Astrocyte of the cerebellum (primary cell): ENCODE measurements around the gene SLC39A11.

Experiments used
- DNase-seq: peaks from one replicate; pipeline ENCODE4 v3.0.0-alpha.2; 2011; ENCODE audit warnings: low read depth
- H3K4me3 ChIP-seq: 2 replicates; pipeline ENCODE4 v1.5.1; 2011; ENCODE audit warnings: mild to moderate bottlenecking, low read depth, low read length, moderate library complexity
- in situ Hi-C: cut with HindIII; loops from 2 replicates; pipeline ENCODE4 v1.10.0; 2017; ENCODE audit warnings: low sequenced_read_pairs
- TF ChIP-seq, protein P1 (sequence below): IDR thresholded peaks from 2 replicates; pipeline ENCODE4 v1.5.1; 2012; ENCODE audit warnings: low read length, low read depth, moderate library complexity, mild to moderate bottlenecking; ENCODE audit errors: missing control alignments

The SLC39A11 gene

DNA sequence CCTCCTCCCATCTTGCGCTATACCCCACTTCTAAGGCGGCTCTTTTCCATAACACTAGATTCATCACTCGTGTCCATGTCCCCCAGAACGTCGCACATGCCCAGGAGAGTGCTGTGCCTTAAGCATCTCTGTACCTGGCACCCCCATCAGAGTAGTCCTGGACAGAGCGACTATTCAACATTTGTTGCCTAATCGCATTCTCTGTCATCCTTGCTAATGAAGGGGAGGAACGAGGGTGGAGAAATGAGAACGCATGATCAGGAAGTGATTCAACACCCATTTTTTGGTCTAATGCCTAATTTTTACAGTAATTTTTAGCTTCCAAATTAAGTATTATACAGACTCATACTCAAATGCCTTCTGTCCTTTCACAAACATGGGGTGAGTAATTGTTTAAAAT, 53.2 kb downstream of the SLC39A11 start:
- in situ Hi-C loops = no loop called here
- H3K4me3 ChIP-seq = no peak overlapping the region
- TF ChIP-seq, protein P1, sequence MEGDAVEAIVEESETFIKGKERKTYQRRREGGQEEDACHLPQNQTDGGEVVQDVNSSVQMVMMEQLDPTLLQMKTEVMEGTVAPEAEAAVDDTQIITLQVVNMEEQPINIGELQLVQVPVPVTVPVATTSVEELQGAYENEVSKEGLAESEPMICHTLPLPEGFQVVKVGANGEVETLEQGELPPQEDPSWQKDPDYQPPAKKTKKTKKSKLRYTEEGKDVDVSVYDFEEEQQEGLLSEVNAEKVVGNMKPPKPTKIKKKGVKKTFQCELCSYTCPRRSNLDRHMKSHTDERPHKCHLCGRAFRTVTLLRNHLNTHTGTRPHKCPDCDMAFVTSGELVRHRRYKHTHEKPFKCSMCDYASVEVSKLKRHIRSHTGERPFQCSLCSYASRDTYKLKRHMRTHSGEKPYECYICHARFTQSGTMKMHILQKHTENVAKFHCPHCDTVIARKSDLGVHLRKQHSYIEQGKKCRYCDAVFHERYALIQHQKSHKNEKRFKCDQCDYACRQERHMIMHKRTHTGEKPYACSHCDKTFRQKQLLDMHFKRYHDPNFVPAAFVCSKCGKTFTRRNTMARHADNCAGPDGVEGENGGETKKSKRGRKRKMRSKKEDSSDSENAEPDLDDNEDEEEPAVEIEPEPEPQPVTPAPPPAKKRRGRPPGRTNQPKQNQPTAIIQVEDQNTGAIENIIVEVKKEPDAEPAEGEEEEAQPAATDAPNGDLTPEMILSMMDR = no peak
- DNase-seq = no peak

DNA sequence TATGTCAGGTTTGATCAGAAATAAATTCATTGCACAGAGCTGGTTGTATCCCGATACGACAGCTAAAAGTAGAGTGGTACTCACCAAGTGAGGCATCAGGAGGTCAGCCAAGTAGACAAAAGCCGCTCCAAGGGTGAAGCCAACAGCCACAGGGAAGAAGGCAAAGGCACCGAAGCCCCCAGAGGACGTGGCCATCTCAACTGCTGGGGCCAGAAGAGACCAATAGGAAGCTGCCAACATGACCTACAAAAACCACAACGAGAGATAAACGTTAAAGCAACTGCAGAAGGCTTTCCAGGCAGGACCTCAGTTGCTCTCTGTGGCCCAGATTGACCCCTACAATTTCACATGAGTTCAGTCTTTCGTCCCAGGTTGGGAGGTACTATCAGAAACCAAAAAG, 61.0 kb downstream of the SLC39A11 start:
- in situ Hi-C loops = no loop called here
- no peak overlapping the region for H3K4me3 ChIP-seq
- DNase-seq = no peak
- TF ChIP-seq, protein P1 = no peak

DNA sequence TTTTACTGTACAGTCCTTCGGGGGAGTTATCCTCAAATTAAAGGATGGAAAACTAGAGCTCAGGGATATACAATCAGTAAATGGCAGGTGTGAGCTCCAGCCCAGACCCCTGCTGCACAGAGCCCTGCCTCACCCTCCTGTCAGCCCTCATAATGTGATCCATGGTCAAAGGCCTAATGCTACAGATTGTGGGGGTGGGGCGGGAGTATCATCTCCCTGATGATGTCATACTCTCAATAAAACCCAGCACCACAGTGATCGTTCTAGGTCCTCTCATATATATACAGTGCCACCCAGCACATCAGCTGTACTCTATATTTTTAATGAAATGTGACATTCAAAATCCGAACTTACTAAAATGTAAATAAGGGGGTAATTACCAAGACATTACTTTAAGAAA, 61.5 kb downstream of the SLC39A11 start:
- TF ChIP-seq, protein P1 = no peak
- in situ Hi-C loops = no loop called here
- DNase-seq = no peak
- H3K4me3 ChIP-seq = no peak overlapping the region

DNA sequence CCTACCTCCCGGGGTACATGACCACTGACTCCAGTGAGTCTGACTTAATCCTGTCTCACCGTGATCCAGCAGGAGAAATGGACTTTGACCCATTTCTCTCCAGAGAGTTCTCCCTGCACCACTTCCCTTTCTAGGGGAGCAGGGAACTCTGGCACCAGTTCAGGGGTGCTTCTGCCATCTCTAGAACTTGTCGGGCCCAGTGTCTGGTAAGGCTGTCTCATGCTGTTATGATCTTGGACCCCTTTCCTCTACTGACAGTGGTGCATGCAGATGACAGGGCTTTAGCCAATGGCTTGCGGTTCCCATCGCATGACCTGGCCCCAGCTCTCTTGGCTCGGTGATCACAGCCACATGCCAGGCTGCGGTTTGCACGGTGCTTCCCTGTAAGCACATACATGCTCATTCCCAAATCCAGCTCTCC, 62.0 kb downstream of the SLC39A11 start:
- TF ChIP-seq, protein P1 = no peak
- in situ Hi-C loops = no loop called here
- peak; percentile 63 for DNase-seq
- no peak overlapping the region for H3K4me3 ChIP-seq

DNA sequence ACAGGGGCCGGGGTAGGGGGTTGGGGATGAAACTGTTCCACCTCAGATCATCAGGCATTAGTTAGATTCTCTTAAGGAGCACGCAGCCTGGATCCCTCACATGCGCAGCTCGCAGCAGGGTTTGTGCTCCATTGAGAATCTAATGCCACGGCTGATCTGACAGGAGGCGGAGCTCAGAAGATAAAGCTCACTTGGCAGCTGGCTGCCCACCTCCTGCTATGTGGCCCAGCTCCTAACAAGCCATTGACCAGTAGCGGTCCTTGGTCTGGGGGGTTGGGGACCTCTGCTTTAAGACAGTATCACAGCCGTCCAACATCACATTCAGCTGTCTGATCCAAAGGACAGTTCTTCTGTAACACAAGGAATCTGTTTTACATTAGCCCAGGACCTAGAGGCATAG, 62.5 kb downstream of the SLC39A11 start:
- in situ Hi-C loops = no loop called here
- TF ChIP-seq, protein P1 = no peak
- H3K4me3 ChIP-seq = no peak overlapping the region
- no peak for DNase-seq

DNA sequence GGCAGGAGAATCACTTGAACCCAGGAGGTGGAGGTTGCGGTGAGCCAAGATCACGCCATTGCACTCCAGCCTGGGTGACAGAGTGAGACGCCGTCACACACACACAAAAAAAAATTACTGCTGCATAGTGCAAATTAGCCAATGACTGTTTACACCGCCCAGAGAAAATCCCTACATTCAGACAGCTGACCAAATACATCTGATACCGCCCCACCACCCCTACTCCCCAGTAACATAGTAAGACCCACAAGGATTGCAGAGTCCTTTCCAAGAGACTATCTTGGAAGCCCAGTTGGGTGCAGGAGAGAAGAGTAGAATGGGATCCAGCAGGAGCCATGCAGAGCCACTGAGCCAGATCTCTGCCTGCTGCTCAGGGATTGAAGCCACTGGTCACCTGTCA, 63.5 kb downstream of the SLC39A11 start:
- in situ Hi-C loops = no loop called here
- H3K4me3 ChIP-seq = no peak overlapping the region
- TF ChIP-seq, protein P1 = no peak
- DNase-seq = no peak

DNA sequence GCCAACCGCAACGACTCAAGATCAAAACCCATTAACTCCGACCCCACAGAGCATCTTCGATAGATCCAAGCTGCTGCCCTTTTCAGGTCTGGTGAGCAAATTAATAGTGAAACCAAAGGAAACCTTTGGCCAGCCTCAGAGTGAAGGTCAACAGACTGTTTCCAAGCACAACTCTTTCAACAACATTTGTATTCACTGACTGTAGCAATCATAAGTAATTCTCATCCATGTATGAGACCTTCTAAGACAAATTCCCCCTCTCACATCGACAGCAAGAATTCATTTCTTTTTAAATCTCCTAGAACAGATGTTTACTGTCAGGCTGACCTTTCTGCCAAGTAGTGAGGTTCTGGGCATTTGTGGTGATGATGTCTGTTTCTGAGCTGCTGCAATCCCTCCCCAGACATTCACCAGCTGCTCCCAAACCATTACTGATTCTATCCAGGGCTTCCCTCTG, 64.2 kb downstream of the SLC39A11 start:
- TF ChIP-seq, protein P1 = no peak
- H3K4me3 ChIP-seq = no peak overlapping the region
- in situ Hi-C loops = no loop called here
- no peak for DNase-seq
